ENCODE data around the gene ZNFX1.
"Not testable (repeated sequence)": the region's sequence is repeated elsewhere in the genome, so short reads cannot be mapped to it uniquely, and the experiment has no call there.

Gene ZNFX1

DNA sequence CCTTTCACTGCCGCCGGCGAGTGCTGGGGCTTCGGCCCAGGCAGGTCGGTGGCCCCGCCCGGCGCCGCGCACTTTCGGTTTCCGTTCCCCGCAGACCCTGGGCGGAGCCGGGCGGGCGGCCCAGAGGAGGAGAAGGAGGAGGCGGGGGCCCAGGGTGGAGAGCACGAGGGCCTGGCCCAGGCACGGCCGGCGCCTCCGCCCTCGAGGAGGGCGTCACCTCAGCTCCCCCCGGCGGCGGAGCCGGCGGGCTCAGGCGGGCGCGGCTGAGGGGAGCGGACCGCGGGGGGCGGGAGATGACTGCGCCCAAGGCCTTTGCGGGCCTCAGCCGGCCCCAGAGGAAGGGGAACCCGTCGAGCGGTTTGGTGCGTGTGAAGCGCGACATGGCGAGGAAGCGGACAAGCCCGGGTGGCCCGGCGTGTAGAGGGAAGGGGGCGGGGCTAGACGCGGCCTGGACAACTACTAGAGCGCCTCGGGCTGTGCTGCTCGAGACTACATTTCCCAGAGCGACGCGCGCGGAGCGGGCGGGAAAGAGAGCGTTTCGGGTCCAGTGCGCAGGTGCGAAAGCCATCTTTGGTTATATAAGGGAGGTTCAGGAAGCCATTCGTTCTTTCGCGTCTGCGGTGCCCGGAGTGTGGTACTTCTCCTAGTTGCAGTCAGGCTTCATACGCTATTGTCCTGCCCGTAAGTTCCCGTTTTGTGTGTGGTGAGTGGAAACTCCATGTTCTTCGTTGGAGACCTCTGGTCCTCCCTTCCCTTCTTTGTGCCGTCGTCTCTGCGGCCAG lies at the start of gene ZNFX1:
Gene ZNFX1 (minus strand): TSS at position 22 of the 782 bp plus-strand sequence. CDS start 2,218 bp downstream, outside the sequence.
- peak; percentile 97 for DNase-seq (ENCODE audit: low read depth)

DNA sequence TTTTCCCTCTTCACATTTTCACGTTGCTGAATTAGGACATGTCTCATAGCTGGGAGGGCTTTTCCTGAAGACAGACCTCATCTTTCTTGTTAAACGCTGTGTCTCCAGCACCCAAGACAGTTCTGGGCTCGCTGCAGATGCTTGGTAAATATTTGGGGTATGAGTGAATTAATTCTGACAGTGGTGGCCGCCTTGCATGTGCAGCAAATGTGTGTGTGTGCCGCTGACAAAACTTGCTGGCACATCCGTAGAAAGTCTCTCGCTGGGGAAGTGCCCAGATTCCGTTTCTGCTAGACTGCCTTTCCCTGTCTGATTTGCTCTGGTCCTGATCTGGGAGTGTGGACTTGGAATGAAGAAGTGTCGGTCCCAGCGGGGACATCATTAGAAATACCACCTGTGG lies 48.2 kb upstream of the ZNFX1 start:
- DNase-seq (ENCODE audit: low read depth), result no peak

DNA sequence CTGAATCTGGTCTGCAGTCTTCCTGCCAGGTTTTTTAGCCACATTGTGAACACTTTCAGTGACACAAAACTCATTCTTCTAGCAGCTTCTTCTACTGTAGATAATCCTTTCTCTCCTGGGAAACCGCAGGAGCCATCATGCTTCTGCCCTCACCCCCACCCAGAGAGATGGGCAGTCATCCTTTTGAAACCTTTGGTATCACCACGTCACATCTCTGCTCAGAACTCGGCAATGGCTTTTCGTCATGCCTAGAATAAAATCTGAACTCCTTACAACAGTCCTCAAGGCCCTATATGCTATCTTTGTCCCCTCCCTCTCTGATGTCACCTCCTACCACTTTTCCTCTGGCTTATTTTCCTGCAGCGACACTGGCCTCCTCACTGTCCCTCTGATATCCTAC lies 46.4 kb upstream of the ZNFX1 start:
- DNase-seq (ENCODE audit: low read depth), result no peak

DNA sequence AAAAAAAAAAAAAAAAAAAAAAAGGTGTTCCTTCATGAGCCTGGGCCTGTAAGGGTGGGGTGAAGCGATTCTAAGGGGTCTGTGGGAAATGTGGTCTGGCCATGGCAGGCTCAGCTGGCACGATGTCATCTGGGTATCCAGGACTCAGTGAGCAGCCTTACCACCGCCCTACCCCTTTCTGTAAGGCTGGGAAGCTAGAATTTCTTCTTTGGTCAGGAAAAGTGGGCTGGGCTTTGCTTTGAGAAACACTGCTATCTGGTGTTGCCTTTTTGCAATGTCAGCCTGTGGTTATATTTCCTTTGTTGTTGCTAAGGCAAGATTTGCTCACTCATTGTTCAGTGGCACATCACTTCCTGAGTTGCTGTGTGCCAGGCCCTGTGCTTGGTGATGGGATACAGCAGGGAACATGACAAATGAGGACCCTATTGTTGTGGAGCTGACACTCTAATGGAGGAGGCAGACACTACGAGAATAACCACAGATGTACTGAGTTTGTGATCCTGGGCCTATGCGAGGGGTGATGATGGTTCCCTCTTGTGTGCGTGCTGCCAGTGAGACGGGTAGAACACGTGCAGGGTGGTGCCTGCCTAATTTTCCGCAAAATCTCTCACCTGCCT lies 45.9 kb upstream of the ZNFX1 start:
- no peak for DNase-seq (ENCODE audit: low read depth)

DNA sequence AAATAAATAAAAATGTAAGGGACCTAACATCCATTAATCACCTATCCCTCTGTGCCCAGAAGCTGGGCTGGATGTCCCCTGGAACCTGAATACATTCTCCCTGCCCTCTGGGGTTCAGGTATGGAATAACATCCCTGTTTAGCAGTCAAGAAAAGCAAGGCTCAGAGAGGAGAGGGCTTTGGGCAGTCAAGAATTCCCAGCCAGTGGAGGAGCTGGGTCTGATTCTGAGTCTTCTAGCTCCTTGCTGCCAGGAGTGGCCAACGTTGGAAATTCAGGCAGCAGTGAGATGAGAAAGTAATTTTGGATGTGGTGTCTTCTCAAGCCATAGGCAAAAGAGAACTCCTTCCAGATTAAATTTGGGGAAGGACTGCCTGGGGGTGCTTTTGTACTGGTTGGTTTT lies 42.6 kb upstream of the ZNFX1 start:
- DNase-seq (ENCODE audit: low read depth), result no peak

DNA sequence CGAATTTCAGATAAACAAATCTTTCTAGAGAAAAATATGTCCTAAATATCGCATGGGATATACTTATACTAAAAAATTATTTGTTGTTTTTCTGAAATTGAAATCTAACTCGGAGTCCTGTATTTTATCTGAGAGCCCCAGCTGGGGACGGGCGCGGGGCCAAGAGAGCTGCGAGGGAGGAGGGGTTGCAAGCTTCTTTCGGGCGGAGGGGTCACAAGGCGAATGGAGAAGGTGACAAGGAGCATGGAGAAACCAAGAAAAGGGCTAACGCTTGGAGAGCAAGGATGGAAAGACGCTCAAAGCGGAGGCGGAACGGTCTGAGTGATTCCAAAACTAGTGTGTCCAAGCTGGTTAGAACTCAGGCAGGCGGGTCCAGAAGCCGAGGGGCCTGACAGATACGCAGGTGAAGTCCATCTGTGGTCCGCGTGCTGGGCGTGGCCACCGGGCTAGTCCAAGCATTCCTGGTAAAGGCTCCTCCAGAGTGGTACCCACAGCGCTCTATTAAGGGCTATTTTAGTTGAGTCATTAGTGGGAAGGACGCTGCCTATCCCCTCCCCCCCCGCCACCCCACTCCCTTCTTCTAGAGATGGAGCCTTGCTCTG lies 41.5 kb upstream of the ZNFX1 start:
- DNase-seq (ENCODE audit: low read depth), result no peak

DNA sequence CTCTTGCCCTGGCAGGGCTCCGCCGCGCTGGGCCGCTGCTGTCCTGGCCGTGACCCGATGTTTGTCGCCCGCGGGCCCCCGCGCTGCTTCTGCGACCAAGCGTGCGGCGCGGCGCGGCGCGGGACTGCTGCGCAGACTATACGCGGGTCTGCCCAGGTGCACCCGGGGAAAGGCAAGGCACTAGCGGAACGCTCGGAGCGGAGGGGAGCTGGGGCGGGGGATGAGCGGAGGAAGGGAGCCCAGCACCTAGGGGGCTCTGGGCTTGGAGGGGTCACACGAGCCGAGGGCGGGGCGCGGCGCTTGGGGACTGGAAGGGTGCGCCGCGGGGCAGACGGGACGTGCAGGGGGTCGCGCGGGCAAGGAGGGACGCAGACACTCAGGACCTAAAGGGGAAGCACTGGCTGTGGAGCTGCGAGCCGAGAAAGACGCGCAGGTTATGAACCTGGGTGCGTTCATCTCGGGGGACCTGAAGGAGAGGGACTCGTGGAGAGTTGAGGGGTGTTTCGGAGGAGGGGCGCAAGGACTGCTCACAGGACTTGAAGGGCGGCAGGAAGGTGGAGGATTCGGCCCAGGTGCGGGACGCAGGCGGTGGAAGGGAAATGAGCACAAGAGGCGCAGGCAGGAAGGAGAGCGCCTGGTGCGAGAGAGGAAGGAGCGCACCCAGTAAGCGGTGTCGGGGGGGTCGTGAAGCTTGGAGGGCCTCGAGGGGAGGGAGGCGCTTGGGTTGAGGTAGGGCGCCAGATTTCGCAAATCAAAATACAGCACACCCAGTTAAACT lies 40.8 kb upstream of the ZNFX1 start:
- DNase-seq (ENCODE audit: low read depth), result no peak

DNA sequence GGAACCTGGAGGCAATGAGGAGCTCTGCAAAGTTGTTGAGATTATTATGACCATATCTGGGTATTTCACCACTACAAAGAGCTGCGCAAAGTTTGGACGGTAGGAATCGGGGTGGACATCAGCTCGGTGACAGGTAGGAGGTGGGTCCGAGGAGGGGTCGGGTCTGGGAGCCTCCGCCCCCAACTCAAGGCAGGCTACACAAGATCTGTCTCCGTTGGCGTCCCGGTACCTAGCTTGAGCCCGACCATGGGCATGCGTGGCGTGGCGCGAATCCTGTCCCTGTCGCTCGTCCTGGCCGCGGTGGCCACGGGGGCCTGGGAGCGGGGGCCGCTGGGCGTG lies 40.2 kb upstream of the ZNFX1 start:
- no peak for DNase-seq (ENCODE audit: low read depth)

DNA sequence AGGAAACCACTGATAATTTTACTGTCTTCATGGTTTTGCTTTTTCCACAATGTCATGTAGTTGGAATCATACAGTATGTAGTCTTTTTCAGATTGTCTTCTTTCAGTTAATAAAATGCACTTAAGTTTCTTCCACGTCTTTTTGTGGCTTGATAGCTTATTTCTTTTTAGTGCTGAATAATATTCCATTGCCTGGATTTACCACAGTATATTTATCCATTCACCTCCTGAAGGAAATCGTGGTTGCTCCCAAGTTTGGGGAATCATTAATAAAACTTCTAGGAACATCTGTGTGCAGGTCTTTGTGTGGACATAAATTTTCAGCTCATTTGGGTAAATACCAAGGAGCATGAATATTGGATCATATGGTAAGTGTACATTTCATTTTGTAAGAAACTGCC lies 38.8 kb upstream of the ZNFX1 start:
- DNase-seq (ENCODE audit: low read depth), result no peak

DNA sequence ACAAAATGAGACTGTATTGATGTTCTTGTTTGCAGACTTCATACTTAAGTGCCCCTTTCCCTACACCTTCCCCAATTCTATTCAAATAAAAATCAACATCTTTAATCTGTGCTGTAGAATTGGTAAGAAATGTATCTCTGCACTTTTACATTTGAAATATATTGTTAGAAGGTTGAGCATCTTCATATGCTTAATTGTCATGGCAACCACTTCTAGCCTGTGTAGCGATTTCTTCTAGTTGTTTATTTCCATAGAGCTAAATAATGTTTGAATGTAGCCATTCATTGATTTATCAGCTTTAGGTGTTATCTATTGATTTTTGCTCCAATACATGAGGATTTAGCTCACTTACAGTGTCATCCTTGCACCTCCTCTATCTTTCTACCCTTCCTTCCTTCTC lies 37.7 kb upstream of the ZNFX1 start:
- no peak for DNase-seq (ENCODE audit: low read depth)

DNA sequence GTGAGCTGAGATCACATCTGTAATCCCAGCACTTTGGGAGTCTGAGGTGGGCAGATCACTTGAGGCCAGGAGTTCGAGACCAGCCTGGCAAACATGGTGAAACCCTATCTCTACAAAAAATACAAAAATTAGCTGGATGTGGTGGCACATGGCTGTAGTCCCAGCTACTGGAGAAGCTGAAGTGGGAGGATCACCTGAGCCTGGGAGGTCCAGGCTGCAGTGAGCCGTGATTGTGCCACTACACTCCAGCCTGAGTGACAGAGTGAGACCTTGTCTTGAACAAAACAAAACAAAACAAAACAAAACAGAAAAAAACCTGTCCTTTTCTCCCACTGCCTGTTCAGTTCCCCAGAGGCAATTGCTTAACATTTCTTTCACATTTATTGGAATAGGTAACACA lies 36.2 kb upstream of the ZNFX1 start:
- DNase-seq (ENCODE audit: low read depth), result not testable (repeated sequence)

DNA sequence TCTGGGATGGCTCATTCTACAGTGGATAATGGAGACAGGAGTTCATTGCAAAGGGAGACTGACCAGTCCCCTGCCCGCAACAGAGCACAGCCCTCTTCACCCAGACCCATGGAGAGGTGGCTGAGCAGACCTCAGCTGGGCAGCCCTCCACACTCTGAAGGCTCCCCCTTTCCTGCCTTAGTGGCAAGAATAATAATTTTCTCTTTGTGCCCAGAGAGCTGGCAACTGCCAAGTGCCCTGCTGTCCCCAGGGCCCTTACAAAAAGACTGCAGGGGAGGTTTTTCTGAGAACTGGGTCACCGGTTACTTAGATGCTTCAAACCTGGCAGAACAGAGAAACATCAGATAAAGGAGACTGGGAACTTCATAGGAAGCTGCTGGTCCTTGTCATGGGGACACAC lies 35.4 kb upstream of the ZNFX1 start:
- DNase-seq (ENCODE audit: low read depth), result no peak

DNA sequence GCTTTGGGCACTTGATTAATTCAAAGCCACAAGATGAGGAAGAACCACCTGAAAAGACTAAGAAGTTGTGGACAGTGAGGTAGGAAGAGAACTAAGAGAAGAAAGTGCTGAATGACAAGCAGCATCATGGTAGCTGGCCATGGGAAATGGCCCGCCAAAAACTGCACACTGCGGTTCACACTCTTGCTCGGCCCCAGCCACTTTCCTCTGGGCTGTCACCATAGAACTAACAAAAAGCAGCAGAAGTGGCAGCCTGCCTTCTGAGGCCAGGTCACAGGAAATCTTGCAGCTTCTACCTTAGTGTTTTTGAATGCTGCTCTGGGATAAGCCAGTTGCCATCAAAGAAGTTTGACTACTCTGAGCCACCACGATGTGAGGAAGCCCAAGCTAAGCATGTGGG lies 34.8 kb upstream of the ZNFX1 start:
- no peak for DNase-seq (ENCODE audit: low read depth)

DNA sequence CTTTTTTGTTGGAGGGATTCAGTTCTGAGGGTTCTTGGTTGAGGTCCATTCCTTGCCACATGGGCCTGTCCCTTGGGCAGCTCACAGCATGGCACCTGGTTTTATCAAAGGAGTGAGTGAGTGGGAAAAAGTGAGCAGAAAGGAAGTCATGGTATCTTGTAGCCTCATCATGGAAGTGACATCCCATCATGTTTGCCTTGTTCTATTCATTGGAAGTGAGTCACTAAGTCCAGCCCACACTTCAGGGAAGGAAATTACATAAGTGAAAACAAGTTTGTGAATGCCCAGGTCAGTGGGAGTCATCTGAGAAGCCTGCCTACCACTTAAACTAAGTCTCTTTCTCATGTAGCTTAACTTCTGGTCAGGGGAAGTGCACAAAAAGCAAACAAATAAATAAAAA lies 32.8 kb upstream of the ZNFX1 start:
- no peak for DNase-seq (ENCODE audit: low read depth)

DNA sequence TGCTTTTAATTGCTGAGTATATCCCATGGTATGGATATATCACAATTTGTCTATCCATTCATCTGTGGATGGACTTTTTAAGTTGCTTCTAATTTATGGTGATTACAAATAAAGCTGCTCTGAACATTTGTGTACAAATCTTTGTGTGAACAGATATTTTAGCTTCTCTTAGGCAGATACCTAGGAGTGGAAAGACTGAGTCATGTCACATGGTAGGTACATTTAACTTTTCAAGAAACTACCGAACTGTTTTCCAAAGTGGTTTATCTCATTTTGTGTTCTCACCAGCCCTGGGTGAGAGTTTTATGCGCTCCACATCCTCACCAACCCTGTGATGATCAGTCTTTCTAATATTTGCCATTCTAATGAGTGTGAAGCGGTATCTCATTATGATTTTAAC lies 31.0 kb upstream of the ZNFX1 start:
- no peak for DNase-seq (ENCODE audit: low read depth)

DNA sequence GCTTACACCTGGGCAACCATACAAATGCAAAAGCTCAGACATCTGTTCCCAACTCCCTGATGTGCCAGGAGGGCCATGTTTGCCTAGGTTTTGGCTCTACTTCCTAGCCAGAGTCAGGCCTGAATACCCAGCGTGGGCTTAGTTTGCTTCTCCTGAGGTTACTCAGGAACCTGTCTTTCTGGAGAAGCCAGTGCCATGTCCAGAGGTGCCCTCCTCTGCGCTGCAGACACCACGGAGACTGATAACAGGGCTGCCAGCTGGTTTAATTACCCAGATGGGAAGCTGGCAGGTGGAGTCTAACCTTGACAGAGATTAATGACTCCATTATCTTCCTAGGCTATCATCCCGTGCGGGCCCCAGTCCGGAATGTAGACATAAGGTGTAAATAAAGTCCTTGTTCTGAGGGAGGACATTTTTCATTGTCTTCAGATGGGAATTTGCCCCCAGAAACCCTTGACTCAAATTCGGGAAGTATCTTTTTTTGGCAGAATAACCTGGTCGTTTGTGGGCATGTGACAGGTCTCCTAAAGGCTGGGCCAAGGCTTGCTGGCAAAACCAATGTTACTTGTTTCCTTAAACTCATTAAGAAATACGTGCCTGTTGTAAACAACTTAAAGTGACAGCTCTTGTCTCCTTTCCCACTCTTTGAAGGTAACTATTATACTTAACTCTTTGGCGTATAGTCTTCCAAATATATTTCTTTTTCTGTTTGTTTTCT lies 29.2 kb upstream of the ZNFX1 start:
- no peak for DNase-seq (ENCODE audit: low read depth)

DNA sequence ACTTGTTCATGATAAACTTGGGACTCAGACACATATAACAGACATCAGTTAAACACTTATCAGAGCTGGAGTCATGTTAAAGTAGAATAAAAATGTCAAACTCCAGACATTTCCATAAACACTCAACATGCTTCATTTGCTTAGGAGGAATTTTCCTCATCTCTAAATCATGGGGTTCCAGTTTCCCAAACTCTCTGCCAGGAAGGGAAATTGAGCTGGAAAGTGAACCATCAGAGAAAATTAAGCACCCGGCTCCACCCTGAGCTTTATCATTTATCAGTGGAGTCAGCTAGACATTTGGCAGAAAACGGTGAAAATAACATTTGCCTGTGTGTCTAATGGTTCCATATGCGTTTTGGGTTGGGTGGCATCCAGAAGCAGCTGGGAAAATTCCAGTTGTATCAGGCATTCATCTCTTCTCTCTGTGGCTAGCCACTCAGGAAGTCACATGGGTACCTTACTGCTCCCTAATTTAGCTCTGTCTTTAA lies 25.3 kb upstream of the ZNFX1 start:
- no peak for DNase-seq (ENCODE audit: low read depth)

DNA sequence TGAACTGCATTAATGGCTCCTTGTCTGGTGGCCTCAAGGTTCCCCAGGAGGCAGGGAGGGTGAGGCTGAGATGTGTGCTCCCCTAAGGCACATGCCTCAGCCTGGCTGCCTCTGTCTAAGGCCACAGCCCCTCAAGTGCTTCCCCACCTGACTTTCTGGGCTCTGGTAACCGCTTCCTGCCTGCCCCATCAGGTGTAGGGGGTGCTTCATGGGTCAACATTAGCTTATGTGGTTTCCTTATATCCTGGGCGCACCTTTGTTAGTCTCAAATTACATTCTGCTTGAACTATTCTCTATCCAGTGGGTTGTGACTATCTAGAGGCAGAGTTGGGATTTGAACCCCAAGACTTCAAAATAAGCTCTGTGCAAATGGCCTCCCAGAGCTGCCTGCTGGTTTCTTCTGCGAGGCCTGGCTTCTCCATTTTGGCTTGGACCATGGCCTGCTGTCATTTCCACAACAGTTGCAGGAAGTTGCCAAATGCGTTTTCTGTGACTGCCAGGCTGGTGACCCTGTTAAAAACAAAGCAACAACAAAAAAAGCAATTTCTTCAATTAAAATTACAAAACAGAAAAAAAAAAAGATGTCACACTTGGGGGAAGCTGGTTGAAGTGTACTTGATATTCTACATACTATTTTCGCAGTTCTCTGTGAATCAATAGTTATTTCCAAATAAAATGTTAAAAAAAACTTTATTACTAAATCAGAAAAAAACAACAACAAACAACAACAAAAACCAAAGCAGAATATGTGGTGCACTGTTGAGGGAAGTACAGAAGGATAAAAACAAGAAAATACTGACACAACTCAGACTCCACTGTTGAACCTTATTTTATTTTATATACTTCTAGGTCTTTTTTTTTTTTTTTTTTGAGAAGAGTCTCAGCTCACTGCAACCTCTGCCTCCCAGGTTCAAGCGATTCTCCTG lies 20.0 kb upstream of the ZNFX1 start:
- no peak for DNase-seq (ENCODE audit: low read depth)

DNA sequence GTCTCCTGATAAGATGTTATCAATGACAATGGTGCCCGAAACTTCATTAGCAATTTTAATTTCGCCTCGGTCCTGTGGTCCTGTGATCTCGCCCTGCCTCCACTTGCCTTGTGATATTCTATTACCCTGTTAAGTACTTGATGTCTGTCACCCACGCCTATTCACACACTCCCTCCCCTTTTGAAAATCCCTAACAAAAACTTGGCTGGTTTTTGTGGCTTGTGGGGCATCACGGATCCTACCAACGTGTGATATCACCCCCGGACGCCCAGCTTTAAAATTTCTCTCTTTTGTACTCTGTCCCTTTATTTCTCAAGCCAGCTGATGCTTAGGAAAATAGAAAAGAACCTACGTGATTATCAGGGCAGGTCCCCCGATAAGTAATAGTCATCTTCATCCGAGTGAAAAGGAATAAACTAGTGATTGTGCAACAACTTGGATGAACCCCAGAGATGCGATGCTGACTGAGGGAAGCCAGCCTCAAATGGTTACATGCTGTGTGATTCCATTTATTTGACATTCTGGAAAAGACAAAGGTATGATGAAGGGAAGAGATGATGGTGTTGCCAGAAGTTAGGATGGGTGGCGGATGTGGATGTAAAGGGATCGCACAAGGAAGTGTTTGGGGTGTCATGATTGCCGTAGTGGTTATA lies 16.3 kb upstream of the ZNFX1 start:
- DNase-seq (ENCODE audit: low read depth), result not testable (repeated sequence)

DNA sequence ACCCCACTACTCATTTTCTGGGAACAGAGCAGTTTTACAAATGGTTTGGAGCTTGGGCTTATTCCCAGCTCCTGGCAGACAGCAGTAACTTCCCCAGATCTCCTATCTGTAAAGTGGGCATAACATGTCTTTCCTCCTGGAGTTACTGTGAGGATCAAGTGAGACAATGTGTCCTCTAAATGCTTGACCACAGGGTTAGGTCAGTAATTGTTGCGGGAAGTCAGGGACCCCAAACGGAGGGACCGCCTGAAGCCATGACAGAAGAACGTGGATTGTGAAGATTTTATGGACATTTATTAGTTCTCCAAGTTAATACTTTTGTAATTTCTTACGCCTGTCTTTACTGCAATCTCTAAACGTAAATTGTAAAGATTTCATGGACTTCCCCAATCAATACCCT lies 15.3 kb upstream of the ZNFX1 start:
- no peak for DNase-seq (ENCODE audit: low read depth)

Measured in stimulated activated CD8-positive, alpha-beta memory T cell treated with anti-CD3 and anti-CD28 coated beads, Interleukin-12 subunit alpha, Interleukin-12 subunit beta, amount 100 ng/mL, for 4 hours (primary cell).